Measurements from ENCODE around the gene DTD1.

The DTD1 gene, protein sequence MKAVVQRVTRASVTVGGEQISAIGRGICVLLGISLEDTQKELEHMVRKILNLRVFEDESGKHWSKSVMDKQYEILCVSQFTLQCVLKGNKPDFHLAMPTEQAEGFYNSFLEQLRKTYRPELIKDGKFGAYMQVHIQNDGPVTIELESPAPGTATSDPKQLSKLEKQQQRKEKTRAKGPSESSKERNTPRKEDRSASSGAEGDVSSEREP
- 6.2 to 10.7 (median 8.1) reads per million in 3 donors for total RNA-seq

DNA sequence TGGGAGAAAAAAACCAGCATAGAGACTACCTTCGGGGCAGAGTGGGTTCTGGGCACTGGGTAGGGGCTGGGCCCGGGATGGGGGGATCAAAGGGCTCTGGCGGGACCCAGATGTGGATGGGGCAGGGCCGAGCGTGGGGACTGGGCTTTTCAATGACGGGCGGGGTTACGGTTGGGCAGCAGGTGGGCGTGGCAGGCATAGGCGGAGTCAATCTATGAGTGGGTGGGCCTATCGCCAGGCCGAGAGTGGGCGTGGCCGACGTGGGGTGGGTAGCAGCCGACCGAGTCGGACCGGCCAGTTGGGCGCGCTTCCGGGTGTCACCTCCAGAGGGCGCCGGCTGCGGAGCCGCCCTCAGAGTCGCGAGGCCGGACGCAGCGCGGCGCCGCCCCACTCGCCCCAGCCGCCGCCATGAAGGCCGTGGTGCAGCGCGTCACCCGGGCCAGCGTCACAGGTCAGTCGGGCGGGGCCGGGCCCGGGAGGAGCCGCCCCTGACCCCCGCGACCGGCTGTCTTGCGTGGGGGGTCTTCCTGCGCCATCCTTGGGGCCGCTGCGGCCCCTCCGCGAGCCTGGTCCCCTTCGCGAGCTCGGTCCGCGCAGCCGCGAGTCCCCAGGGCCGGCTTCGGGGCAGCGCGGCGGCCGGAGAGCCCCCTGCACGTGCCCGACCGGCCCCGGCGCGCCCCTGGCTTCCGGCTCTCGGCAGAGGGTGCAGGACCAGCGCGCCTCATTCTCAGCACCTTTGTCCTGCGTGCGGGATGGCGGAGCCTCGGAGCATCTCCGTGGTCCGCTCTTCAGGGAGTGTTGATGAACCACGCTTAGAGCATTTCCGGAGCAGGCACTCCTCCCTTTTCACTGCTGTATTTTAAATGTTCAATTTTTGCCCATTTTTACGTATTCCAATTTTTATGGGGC, at the start of gene DTD1:
Gene DTD1 (plus strand): TSS at position 390 of the 909 bp plus-strand sequence. CDS start 19 bp downstream, at position 409.
- H3K4me3 ChIP-seq (ENCODE audit: insufficient read depth, low read depth, low read length, poor library complexity, severe bottlenecking), result peak within 1 kb of the TSS; percentile 73
- peaks cover 3% of the 10 kb centered on the region for H3K4me1 ChIP-seq (ENCODE audit: control insufficient read depth, insufficient read depth, low read length, poor library complexity, severe bottlenecking)
- H3K36me3 ChIP-seq (ENCODE audit: control insufficient read depth, insufficient read depth, low read length), result no peaks in the 10 kb centered on the region
- no peaks in the 10 kb centered on the region for H3K9me3 ChIP-seq (ENCODE audit: control insufficient read depth, low read length)
- peak; percentile 66 to 80 (median 75) for DNase-seq
- H3K27ac ChIP-seq (ENCODE audit: insufficient read depth, low read length, poor library complexity, severe bottlenecking), result peak within 1 kb of the TSS; percentile 70
- H3K27me3 ChIP-seq (replicated peaks; ENCODE audit: control insufficient read depth, insufficient read depth, low read length, poor library complexity, severe bottlenecking), result no peaks in the 10 kb centered on the region

DNA sequence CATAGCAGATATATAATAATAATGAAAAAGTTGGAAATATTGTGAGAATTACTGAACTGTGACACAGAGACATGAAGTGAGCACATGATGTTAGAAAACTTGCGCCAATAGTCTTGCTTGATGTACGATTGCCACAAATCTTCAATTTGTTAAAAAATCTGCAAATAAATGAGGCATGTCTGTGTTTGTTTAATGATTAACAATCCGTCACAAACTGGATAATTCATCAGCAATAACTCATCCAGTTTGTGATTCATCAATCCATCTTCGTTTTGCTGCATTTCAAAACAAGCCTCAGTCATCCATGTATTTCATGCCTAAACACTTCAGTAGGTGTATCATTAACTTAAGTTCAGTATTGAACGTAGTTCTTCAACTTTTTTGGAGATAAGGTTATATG, 46.1 kb upstream of the DTD1 start:
- Histone ChIP-seq H3K27ac (ENCODE audit: insufficient read depth, low read length, poor library complexity, severe bottlenecking) (no peak overlapping the region), H3K36me3 (ENCODE audit: control insufficient read depth, insufficient read depth, low read length) (peaks cover 55% of the 10 kb centered on the region), H3K4me1 (ENCODE audit: control insufficient read depth, insufficient read depth, low read length, poor library complexity, severe bottlenecking) (no peaks in the 10 kb centered on the region), H3K4me3 (ENCODE audit: insufficient read depth, low read depth, low read length, poor library complexity, severe bottlenecking) (no peak overlapping the region), H3K27me3 (replicated peaks; ENCODE audit: control insufficient read depth, insufficient read depth, low read length, poor library complexity, severe bottlenecking) (no peaks in the 10 kb centered on the region), H3K9me3 (ENCODE audit: control insufficient read depth, low read length) (no peaks in the 10 kb centered on the region)
- DNase-seq, result no peak

DNA sequence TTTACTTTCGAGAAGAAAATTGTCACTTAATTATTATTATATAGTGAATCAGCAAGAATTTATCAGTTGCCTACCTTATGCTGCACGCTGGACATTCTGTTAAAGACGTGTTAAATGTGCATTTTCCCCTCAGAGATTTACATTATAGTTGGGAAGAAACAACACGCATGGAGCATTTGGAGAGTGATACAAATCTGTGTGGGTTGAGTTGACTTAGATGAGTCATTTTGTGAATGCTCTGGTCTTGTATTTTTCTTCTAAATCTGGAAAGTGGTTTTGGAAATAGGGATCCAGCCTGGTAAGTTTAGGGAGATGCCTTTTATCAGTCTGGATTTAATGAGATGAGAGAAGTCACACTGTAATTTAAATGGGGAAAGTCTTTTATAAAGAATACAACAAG, 44.6 kb upstream of the DTD1 start:
- H3K36me3 ChIP-seq (ENCODE audit: control insufficient read depth, insufficient read depth, low read length), result peaks cover 61% of the 10 kb centered on the region
- no peaks in the 10 kb centered on the region for H3K27me3 ChIP-seq (replicated peaks; ENCODE audit: control insufficient read depth, insufficient read depth, low read length, poor library complexity, severe bottlenecking)
- DNase-seq, result no peak
- H3K9me3 ChIP-seq (ENCODE audit: control insufficient read depth, low read length), result no peaks in the 10 kb centered on the region
- H3K27ac ChIP-seq (ENCODE audit: insufficient read depth, low read length, poor library complexity, severe bottlenecking), result no peak overlapping the region
- H3K4me1 ChIP-seq (ENCODE audit: control insufficient read depth, insufficient read depth, low read length, poor library complexity, severe bottlenecking), result no peaks in the 10 kb centered on the region
- H3K4me3 ChIP-seq (ENCODE audit: insufficient read depth, low read depth, low read length, poor library complexity, severe bottlenecking), result no peak overlapping the region

DNA sequence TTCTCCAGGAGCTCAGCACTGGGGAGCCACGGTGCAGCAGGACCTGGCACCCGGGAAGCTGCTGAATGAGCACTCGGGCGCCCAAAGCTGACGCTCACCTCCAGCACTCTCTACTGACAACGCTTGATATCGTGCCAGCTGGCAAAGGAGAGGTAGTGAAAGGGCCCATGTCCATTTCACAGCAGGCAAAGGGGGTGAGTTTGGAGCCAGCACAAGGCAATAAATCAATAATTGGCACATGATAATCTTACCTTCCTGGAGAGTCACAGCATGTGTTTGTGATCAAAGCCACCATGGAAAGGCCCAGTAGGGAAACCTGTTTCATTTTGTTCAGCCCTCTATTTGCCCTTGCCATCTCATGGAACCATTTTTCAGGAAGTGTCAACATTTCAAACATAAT, 43.9 kb upstream of the DTD1 start:
- H3K4me3 ChIP-seq (ENCODE audit: insufficient read depth, low read depth, low read length, poor library complexity, severe bottlenecking), result no peak overlapping the region
- H3K4me1 ChIP-seq (ENCODE audit: control insufficient read depth, insufficient read depth, low read length, poor library complexity, severe bottlenecking), result no peaks in the 10 kb centered on the region
- H3K9me3 ChIP-seq (ENCODE audit: control insufficient read depth, low read length), result no peaks in the 10 kb centered on the region
- H3K27me3 ChIP-seq (replicated peaks; ENCODE audit: control insufficient read depth, insufficient read depth, low read length, poor library complexity, severe bottlenecking), result no peaks in the 10 kb centered on the region
- peaks cover 63% of the 10 kb centered on the region for H3K36me3 ChIP-seq (ENCODE audit: control insufficient read depth, insufficient read depth, low read length)
- H3K27ac ChIP-seq (ENCODE audit: insufficient read depth, low read length, poor library complexity, severe bottlenecking), result no peak overlapping the region
- no peak for DNase-seq

DNA sequence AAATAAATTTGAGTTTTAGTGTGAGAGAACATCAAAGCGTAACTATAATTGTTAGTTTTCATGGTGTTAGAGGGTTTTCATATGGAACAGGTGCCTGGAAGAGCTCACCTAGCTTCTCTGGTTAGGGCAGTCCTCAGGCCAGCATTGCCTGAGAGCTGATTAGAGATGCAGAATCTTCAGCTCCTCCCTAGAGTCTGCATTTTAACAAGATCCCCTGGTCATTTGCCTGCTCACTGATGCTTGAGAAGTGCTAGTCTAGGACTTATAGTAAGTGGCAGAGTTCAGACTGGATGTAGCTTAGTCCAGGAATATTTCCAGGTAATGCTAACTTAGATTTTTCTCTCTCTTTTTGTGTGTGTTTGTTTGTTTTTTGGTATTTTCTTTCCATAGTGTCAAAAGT, 42.3 kb upstream of the DTD1 start:
- Histone ChIP-seq H3K27ac (ENCODE audit: insufficient read depth, low read length, poor library complexity, severe bottlenecking) (no peak overlapping the region), H3K4me1 (ENCODE audit: control insufficient read depth, insufficient read depth, low read length, poor library complexity, severe bottlenecking) (no peaks in the 10 kb centered on the region), H3K9me3 (ENCODE audit: control insufficient read depth, low read length) (no peaks in the 10 kb centered on the region), H3K36me3 (ENCODE audit: control insufficient read depth, insufficient read depth, low read length) (peaks cover 72% of the 10 kb centered on the region), H3K27me3 (replicated peaks; ENCODE audit: control insufficient read depth, insufficient read depth, low read length, poor library complexity, severe bottlenecking) (no peaks in the 10 kb centered on the region), H3K4me3 (ENCODE audit: insufficient read depth, low read depth, low read length, poor library complexity, severe bottlenecking) (no peak overlapping the region)
- no peak for DNase-seq

DNA sequence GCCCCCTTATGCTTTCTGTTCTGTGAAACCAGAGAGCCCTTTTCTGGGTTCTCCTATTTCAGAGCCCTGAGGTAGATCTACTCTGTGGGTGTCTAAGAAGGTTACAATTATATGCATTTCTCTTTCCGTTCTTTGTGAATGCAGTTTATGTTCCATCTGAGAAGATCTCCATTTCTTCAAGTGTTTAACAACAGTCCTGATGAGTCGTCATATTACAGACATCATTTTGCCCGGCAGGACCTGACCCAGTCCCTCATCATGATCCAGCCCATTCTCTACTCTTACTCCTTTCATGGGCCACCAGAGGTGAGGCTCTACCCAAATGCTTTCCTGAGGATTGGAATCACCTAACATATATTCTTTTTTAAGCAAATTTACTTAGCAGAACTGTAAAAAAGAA, 39.4 kb upstream of the DTD1 start:
- Histone ChIP-seq H3K36me3 (ENCODE audit: control insufficient read depth, insufficient read depth, low read length) (peaks cover 71% of the 10 kb centered on the region), H3K27ac (ENCODE audit: insufficient read depth, low read length, poor library complexity, severe bottlenecking) (no peak overlapping the region), H3K4me1 (ENCODE audit: control insufficient read depth, insufficient read depth, low read length, poor library complexity, severe bottlenecking) (no peaks in the 10 kb centered on the region), H3K4me3 (ENCODE audit: insufficient read depth, low read depth, low read length, poor library complexity, severe bottlenecking) (no peak overlapping the region), H3K27me3 (replicated peaks; ENCODE audit: control insufficient read depth, insufficient read depth, low read length, poor library complexity, severe bottlenecking) (no peaks in the 10 kb centered on the region), H3K9me3 (ENCODE audit: control insufficient read depth, low read length) (no peaks in the 10 kb centered on the region)
- DNase-seq, result no peak

DNA sequence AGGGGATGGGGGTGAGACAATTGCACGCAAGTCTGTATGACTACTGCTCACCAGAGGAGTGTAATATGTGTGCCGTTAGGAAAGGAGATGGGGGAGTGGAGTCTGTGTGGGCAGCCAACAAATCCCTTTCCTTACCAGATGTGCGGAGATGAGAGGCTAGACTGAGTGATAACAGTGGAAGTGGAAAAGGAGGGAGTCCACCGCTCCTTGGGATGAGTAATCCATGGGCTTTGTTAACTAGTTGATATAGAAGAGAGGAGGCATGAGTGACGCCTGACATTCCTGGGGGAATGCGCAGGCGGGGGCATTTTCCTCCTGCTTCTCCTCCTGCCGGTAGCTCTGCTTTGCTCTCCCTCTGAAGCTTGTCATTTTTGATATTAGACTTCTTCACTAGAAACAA, 34.1 kb upstream of the DTD1 start:
- Histone ChIP-seq H3K27ac (ENCODE audit: insufficient read depth, low read length, poor library complexity, severe bottlenecking) (no peak overlapping the region), H3K36me3 (ENCODE audit: control insufficient read depth, insufficient read depth, low read length) (peaks cover 56% of the 10 kb centered on the region), H3K4me1 (ENCODE audit: control insufficient read depth, insufficient read depth, low read length, poor library complexity, severe bottlenecking) (no peaks in the 10 kb centered on the region), H3K9me3 (ENCODE audit: control insufficient read depth, low read length) (no peaks in the 10 kb centered on the region), H3K4me3 (ENCODE audit: insufficient read depth, low read depth, low read length, poor library complexity, severe bottlenecking) (no peak overlapping the region), H3K27me3 (replicated peaks; ENCODE audit: control insufficient read depth, insufficient read depth, low read length, poor library complexity, severe bottlenecking) (no peaks in the 10 kb centered on the region)
- DNase-seq, result no peak

DNA sequence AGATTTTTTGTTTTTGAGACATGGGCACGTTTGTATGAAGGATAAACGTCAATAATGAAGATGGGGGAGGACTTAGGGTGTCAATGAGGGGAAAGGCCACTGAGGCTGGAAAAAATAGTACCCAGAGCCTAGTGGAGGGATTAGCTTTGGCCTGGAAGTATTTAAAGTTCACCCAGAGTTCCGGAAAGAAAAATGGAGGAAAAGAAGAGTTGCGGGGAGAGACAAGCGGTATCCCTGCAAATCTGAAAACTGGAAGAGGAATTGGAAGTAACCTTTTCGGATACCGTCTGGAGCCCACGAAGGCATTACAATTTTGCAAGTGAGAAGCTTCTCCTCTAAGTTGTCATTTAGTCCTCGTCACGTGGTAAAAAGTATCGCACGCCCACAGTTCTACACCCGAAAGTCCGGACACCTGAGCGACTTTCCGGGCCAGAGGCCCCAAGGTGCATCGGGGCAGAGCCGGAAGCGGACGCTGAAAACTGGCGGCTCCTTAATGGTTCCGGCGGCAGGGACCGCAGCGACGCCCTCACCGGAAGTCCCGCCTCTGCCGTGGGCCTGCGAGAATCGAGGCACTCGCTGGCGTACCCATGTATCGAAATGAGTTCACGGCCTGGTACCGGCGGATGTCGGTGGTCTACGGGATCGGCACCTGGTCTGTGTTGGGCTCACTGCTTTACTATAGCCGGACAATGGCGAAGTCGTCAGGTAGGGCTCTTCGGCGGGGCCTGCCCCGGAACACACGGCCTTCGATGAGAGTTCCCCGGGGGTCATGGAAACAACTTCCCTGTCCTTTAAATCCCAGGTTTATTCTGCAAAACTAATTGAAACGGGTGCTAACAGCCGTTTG, 20.7 kb upstream of the DTD1 start, which contains the start of gene SMIM26:
Gene SMIM26 (plus strand): TSS at position 541 of the 847 bp plus-strand sequence. CDS start 47 bp downstream, at position 588.
- Histone ChIP-seq H3K27me3 (replicated peaks; ENCODE audit: control insufficient read depth, insufficient read depth, low read length, poor library complexity, severe bottlenecking) (no peaks in the 10 kb centered on the region), H3K4me1 (ENCODE audit: control insufficient read depth, insufficient read depth, low read length, poor library complexity, severe bottlenecking) (peaks cover 11% of the 10 kb centered on the region), H3K36me3 (ENCODE audit: control insufficient read depth, insufficient read depth, low read length) (peaks cover 23% of the 10 kb centered on the region), H3K9me3 (ENCODE audit: control insufficient read depth, low read length) (no peaks in the 10 kb centered on the region), H3K4me3 (ENCODE audit: insufficient read depth, low read depth, low read length, poor library complexity, severe bottlenecking) (peak within 1 kb of the TSS; percentile 74), H3K27ac (ENCODE audit: insufficient read depth, low read length, poor library complexity, severe bottlenecking) (peak within 1 kb of the TSS; percentile 88)
- DNase-seq, result peak; percentile 83 to 87 (median 83)

DNA sequence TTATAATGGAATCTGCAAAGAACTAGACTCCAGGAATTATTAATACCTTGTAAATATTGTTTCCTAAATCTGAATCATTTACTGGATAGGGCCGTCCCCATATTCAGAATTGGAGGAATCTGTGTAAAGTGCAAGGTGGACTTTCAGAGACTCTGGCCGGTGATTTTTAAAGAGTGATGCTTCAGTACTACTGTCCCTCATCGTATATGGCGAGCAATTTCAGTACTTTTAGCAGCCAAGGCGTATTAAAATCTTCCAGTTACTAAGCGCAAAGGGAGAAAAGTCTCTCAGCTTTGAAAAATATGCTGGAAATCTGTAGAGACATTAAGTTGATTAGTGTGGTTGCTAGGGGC, 20.1 kb upstream of the DTD1 start:
- Histone ChIP-seq H3K4me1 (ENCODE audit: control insufficient read depth, insufficient read depth, low read length, poor library complexity, severe bottlenecking) (peaks cover 11% of the 10 kb centered on the region), H3K27me3 (replicated peaks; ENCODE audit: control insufficient read depth, insufficient read depth, low read length, poor library complexity, severe bottlenecking) (no peaks in the 10 kb centered on the region), H3K27ac (ENCODE audit: insufficient read depth, low read length, poor library complexity, severe bottlenecking) (peak overlapping the region; percentile 88), H3K36me3 (ENCODE audit: control insufficient read depth, insufficient read depth, low read length) (peaks cover 19% of the 10 kb centered on the region), H3K9me3 (ENCODE audit: control insufficient read depth, low read length) (no peaks in the 10 kb centered on the region), H3K4me3 (ENCODE audit: insufficient read depth, low read depth, low read length, poor library complexity, severe bottlenecking) (peak overlapping the region; percentile 74)
- no peak for DNase-seq
